NCI-H82 treated with DMSO at 0.1 percent for 48 hours (cell line): Measurements from ENCODE around the gene RUVBL2.

Experiments used
- DNase-seq: peaks from one replicate; lab custom pipeline; 2025; ENCODE audit not compliant: unreplicated experiment; lab: John Stamatoyannopoulos, UW

The RUVBL2 gene

GRCh38 chr19:48993175-48994034, at the start of gene RUVBL2, which contains the start of gene GYS1:
Gene RUVBL2, plus strand, starts transcription at chr19:48993887. Its CDS starts 25 bp downstream, at chr19:48993912.
Gene GYS1, minus strand, starts transcription at chr19:48993309. Its CDS starts 197 bp downstream, at chr19:48993112.
- peak; percentile 97 for DNase-seq

DNA sequence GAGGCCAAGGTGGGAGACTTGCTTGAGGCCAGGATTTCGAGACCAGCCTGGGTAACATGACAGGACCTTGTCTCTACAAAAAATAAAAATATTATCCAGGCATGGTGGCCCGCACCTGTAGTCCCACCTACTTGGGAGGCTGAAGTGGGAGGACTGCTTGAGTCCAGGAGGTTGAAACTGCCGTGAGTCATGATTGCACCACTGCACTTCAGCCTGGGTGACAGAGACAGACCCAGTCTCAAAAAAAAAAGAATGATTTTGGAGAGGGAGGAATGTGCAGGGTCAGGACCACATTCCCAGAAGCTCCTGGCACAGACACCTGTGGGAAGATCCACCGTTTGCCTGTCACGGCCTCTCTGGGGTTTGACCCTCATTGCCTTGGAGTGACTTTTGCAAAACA, 48.3 kb upstream of the RUVBL2 start:
- DNase-seq = no peak

DNA sequence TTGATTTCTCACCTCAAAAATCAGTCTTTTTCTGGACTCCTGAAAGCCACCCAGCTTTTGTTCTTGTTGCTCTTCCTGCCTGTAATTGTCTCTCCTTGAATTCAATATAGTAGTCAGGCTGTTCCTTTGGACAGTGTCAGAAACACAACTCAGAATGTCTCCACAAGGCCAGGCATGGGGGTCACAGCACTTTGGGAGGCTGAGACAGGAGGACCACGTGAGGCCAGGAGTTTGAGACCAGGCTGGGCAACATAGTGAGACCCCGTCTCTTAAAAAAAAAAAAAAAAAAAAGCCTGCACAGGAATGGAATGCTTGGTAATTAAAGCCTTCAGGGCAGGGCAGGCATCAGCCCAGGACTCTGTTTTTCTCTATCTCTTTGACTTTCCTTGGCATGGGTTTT, 47.9 kb upstream of the RUVBL2 start:
- DNase-seq = no peak

- no peak for DNase-seq
Measured at GRCh38 chr19:48946463-48947257, 47.0 kb upstream of the RUVBL2 start.

DNA sequence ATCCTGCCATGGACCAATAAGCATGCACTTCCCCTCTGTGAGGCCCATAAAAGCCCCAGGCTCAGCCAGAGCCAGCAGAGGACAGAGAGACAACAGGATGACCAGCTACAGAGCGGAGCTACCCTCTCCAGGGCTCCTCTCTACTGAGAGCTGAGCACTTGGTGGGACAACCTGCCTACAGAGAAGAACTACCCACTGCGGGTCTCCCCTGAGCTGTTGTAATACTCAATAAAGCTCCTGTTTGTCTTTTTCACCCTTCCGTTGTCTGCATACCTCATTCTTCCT, 46.5 kb upstream of the RUVBL2 start:
- no peak for DNase-seq

DNA sequence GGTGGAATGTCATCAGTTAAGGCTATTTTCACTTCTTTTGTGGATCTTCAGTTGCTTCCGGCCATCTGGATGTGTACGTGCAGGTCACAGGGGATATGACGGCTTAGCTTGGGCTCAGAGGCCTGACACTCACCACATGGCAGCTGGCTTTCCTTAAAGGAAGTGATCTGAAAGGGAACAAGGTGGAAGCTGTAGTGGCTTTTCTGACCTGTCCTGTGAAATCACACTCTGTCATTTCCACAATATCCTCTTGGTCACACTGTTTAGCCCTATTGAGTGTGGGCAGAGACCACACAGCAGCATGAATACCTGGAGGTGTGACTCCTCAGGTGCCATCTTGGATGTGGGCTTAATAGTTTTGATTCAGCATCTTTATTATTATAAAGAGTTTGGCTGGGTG, 43.5 kb upstream of the RUVBL2 start:
- no peak for DNase-seq

DNA sequence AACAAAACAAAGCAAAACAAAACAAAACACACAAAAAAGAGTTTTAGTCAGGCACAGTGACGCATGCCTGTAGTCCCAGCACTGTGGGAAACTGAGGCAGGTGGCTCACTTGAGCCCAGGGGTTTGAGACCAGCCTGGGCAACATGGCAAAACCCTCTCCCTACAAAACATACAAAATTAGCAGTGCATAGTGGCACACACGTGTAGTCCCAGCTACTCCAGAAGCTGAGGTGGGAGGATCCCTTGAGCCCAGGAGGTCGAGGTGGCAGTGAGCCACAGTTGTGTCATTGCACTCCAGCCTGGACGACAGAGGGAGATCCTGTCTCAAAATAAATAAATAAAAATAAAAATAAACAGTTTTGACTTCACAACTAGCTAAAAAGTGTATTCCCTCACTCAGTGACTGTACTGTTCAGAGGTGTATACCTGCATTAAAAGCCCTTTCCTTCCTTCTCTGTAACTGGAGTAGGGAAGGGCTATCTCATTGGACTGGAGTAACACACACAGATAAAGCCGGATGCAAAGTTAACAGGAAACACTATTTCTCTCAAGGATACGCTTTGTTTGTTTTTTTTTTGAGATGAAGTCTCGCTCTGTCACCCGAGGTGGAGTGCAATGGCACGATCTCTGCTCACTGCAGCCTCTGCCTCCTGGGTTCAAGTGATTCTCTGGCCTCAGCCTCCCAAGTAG, 42.7 kb upstream of the RUVBL2 start:
- DNase-seq = no peak

GRCh38 chr19:48953141-48953540, 40.5 kb upstream of the RUVBL2 start:
- DNase-seq = no peak

DNA sequence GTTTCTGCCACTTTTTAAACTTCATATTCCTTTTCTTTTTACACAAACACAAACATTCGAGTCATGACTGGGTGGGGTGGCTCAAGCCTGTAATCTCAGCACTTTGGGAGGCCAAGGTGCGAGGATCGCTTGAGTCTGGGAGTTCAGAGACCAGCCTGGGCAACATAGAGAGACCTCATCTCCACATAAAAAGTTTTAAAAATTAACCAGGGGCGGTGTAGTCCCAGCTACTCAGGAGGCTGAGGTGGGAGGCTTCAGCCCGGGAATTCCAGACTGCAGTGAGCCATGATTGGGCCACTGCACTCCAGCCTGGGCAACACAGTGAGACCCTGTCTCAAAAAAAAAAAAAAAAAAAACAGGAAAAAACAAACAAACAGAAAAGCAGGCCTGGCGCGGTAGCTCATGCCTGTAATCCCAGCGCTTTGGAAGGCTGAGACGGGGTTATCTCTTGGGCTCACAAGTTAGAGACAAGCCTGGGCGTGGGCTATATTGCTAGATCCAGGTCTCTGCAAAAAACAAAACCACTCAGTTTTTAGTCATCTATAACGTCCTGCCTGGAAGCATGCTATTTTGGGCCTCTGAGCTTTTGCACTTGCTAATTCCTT, 39.6 kb upstream of the RUVBL2 start:
- DNase-seq = no peak

GRCh38 chr19:48954595-48955307, 38.9 kb upstream of the RUVBL2 start, which contains the start of gene BAX:
Gene BAX, plus strand, starts transcription at chr19:48954875. Its CDS starts 54 bp downstream, at chr19:48954929.
- peak; percentile 91 for DNase-seq

- no peak for DNase-seq
Measured at GRCh38 chr19:48955308-48955958, 38.3 kb upstream of the RUVBL2 start.

DNA sequence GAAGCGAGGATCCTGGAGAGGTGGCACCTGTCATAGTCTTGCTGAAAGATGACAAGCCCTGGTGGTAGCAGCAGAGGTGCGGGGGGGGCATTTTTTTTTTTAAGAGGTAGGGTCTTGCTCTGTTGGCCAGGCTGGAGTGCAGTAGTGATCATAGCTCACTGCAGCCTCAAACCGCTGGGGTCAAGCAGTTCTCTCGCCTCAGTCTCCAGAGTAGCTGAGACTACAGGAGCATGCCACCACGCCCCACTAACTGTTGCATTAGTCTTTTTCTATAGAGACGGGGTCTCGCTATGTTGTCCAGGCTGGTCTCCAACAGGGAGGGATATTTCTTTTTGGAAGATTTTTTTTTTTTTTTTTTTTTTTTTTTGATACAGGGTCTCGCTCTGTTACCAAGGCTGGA, 35.7 kb upstream of the RUVBL2 start:
- DNase-seq = no peak

DNA sequence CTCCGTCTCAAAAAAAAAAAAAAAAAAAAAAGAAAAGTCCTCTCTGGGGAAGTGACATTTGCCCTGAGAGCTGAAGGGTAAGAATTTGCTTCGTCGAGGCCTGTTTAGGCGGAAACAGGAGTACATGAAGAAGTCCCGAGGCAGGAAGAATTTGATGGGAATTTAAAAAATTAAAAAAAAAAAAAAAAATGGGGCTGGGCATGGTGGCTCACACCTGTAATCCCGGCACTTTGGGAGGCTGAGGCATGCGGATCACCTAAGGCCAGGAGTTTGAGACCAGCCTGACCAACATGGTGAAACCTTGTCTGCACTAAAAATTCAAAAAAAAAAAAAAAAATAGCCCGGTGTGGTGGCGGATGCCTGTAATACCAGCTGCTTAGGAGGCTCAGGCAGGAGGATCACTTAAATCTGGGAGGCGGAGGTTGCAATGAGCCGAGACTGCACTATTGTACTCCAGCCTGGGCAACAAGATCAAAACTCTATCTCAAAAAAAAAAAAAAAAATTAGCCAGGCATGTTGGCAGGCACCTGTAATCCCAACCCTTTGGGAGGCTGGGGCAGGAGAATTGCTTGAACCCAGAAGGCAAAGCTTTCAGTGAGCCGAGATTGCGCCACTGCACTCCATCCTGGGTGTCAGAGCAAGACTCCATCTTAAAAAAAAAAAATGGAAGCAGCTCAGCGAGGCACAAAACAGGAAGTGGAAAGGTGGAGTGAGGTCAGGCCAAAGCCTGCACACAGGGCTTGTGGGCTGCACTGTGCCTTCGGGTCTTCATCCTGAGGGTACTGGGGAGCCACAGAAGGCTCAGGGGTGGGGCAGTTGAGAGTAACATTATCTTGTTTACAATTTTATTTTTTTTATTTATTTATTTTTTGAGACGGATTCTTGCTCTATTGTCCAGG, 34.1 kb upstream of the RUVBL2 start:
- no peak for DNase-seq

GRCh38 chr19:48961051-48961649, 32.5 kb upstream of the RUVBL2 start:
- no peak for DNase-seq

- no peak for DNase-seq
Measured at GRCh38 chr19:48961673-48962028, 32.0 kb upstream of the RUVBL2 start.

DNA sequence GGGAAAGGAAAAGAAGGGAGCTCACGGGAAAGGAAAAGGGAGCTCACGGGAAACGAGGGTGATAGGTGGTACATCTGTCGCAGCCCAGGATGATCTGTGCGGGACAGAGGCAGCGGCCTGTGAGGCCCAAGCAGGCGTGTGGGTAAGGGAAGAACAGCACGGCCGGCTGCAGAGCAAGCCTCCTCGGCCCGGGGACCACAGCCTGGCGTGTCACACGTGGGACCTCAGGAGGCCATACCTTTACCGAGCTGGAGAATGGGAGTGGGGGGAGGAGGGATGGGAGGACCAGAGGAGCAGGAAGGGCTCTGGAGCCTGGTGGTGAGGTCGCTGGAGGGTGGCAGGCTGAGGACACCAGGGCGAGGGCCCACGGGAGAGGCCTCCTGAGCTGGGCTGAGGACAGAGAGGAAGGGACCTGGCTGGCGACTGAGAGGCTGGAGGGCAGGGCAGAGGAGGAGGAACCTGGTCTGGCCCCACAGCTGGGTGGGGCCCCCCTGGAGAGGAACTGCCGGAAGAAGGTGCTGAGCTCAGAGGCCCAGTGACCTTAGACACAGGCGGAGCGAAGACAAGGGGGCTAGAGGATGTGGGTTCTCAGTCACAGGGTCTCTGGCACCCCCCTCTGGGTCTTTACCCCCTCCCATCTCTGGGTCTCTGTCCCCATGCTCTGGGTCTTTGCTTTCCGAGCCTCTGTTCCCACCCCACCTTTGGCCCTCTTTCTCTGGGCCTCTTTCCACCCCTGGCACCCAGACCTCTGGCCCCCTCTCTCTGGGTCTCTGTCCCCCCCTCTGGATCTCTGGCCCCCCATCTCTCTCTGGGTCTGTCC, 31.4 kb upstream of the RUVBL2 start:
- DNase-seq = no peak

- DNase-seq = no peak
Measured at GRCh38 chr19:48962849-48963165, 30.9 kb upstream of the RUVBL2 start.
